Body of pancreas (tissue), 4 donors: Measurements from ENCODE around the gene VRK1.

Source experiments
- CTCF ChIP-seq, 7 experiments: fragments of 450-650 bp in 4 of 7; fragments of 200-600 bp in 3 of 7; sonication (generic) in 3 of 7; IDR thresholded peaks; one replicate each; pipeline ENCODE4 v1.5.1; 2016 to 2019; ENCODE audit warnings: antibody characterized with exemption in 7 of 7
- POLR2A ChIP-seq, 3 donors: fragments of 450-650 bp; IDR thresholded peaks; one replicate each; pipeline ENCODE4 v1.6.1; 2016; ENCODE audit warnings: antibody characterized with exemption in 3 of 3, mild to moderate bottlenecking in 2 of 3

- TF ChIP-seq CTCF (IDR thresholded peaks at IDR 0.05) = no peak
- no peak for TF ChIP-seq POLR2A (IDR thresholded peaks at IDR 0.05)
Measured at GRCh38 chr14:96897184-96897583, 100.0 kb downstream of the VRK1 start.
